GM21825 (cell line): ENCODE results near the gene SCN9A.

Experiments used
- ATAC-seq: cut with Tn5 transposase; IDR thresholded peaks from one replicate; pipeline ENCODE4 v1.9.1; 2021; ENCODE audit warnings: mild to moderate bottlenecking, moderate library complexity; ENCODE audit not compliant: unreplicated experiment

SCN9A gene

DNA sequence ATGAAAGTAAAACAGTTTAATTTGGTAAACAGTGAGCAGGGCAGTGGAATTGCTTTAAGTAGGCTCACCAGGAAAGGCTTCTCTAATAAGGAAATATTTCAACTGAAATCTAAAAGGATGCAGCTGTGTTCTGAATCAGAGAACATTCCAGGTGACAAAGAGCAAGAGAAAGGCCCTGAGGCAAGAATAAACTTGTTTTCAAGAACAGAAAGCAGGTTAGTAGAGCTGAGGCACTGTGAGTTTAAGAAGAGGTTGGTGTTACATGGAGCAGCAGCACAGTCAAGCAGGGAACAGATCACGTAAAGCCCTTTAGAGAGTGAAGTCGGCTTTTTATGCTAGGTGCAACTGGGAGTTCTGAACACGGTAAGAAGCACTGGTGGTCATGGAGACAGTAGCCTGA lies 191.0 kb downstream of the SCN9A start:
- no peak for ATAC-seq

DNA sequence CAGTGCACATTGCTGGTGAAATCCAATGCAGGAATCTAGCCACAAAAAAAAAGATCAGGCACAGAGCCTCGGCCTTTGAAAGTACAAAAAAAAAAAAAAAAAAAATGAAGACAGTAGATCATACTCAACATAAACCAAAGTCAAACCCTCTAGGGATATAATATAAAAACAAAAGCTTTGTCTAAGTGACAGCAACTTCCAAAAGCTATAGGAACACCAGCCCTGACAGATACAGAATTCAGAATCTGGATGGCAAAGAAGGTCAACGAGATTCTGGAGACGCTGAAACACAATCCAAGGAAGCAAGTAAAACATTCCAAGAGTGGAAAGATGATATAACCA lies 194.0 kb downstream of the SCN9A start:
- no peak for ATAC-seq

DNA sequence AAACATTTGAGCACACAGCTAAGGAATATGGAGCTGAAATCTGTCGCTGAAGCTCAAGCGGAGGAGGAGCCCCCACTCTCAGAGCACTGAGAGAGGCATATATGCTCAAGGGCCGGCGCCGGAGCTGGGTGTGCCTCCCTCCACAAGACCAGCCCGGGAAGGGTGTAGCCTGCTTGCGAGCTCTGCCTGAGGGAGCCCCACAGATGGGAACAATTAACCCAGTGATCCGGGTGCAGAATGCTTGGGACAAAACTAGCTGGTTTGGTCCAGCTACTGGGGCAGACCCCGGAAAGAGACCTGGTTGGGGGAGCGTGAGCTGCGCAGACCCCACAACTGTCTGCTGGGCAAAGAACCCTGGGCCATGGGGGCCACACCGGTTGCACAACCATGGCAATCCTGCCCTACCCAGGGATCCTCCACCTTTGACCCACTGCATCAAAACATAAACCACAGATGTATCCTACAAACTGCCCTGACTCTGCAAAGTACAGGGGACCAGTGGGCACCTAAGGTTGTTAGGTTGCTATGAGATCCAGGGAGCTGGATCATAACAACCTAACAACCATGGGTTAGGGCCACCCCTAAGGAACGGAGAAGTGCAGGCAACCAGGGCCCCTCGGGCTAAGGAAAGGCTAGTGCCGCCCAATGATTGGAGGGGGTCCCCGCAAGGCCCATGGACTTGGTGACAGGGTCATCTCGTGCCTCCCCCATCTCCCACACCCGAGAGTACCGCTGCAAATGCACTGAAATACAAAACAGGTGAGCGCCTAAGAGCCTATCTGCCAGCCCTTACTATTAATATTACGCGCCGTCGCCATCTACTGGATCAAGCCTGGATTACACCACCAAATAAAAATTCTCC lies 194.6 kb downstream of the SCN9A start:
- ATAC-seq: peak; percentile 88

DNA sequence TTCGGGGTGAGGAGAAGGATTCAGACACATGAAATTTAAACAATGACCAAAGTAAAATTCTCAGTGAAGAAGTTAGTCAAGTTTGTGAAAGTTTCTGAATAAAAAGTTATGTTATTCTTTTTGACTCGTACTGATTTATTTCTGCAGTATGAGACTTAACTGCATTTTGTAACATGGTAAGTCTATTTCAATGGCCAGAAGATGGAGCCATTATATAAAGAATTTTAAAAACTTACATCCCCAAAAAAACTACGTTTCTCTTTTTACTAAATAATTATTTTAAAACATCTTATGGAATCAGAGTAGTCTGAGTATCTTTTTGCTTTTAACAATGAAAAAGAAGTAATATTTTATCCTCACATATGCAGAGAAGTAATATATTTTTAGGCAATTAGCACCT lies 196.5 kb downstream of the SCN9A start:
- no peak for ATAC-seq

DNA sequence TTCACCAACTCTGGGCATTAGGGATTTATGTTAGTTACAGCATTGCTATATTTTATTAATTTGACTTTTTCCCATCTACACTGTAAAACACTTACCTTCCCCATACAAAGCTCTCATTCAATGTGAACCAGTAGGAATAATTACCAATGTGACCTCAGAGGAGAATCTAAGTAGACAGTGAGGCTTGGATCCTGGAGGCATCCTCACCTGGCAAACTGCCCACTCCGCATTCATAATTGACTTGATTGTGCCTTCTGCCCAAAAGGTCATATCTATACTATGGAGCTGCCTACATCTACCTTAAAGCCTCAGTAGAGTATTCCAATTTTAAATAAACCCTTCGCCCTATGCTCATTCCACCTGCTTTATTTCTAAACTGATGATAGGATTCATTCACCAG lies 202.5 kb downstream of the SCN9A start:
- ATAC-seq: no peak

DNA sequence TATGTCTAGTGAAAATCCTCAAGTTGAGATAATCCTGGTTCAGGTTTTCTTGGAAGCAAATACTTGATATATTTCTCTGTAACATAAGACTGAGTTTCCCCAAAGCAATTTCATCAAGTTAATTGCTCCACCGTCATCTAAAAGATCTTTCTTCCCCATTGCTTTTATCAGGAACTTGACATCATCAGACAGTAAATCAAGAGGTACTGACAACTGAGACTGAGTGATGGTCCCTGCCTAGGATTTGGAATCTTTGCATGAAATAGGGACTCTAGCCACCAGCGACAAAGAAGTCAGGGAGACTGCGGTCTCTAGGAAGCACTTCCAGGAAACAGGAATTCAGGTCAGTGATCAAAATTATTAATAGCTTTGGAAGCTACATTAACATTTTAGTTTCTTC lies 204.5 kb downstream of the SCN9A start:
- ATAC-seq: no peak

DNA sequence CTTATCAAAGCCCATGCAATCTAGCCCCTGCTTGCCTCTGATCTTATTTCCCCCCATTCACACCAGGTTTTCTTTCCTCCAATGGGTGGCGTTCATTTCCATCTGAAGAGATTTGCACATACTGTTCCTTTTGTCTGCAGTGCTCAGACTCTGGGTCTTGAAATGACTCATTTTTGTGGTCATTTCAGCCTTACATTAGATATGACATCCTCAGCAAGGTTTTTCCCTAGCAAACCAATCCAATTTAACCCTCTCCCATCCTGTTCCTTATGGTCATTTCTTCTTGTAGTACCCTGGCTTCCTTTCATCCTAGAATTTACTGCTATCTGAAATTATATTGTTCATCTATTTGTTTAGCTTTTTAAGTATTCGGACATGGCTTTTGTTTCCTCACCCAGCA lies 205.4 kb downstream of the SCN9A start:
- ATAC-seq: peak; percentile 60

DNA sequence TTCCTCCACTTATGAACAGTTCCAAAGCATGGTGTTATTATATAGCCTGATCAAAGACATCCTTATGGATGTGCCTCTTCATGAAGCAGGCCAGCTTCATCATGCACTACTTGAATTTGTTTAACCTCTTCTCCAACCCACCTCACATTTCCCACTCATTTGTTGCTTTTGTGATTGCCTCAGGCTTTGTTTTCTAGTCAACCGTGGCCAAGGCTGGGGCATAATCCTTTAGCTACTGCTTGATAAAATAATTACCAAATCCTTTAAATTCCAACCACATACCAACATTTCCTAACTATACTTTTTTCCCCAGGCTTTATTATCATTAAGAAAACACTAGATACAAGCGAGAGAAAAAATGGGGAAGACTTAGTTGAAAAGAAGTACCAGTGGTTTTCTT lies 208.3 kb downstream of the SCN9A start:
- no peak for ATAC-seq

DNA sequence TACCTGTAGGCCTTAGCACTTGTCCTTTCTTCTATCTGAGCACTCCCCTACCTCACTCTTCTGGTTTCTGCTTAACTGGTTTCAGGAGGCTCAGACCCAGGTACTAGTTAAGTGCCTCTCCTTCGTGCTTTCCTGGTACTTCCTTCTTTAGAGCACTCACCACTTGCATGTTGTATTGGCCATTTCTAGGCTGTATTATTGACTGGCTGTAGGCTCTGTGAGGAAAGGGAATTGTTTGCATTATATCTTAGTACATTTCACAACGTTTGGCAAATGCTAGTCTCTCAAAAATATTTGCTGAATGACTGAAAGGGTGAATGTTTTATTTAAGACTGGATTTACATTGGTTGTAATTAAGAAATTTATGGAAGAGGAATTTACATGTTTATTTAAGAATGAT lies 212.0 kb downstream of the SCN9A start:
- no peak for ATAC-seq

DNA sequence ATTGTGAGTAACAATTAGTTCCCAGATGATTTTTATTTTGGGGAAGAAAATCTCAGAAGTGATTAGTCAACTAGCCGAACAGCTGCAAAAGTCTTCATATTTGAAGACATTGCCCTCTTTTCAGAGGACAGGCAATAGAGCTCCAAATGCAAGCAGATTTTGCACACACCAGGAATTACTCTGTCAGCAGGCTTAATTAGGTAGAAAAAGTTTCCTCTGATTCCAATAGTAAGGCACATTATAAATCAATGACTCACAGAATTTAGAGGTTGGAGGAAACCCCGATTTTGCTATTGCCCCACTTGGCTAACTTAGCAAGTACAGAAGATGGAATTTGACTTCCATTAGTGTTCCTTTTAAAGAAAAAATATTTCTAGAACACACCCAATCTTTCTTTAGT lies 217.2 kb downstream of the SCN9A start:
- no peak for ATAC-seq

DNA sequence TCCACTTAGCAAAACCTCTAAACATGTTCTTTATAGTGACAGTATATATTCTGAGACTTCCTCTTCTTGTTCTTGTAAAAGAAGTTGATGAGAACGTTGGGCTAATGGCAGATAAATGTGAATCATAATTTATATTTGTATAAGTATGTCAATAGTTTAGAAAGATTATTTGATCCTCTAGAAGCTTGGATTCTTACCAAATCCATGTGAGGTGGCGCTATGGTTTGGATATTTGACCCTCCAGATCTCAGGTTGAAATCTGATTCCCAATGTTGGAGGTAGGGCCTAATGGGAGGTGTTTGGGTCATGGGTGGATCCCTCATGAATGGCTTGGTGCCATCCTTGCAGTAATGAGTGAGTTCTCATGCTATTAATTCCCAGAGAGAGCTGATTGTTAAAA lies 218.2 kb downstream of the SCN9A start:
- no peak for ATAC-seq

DNA sequence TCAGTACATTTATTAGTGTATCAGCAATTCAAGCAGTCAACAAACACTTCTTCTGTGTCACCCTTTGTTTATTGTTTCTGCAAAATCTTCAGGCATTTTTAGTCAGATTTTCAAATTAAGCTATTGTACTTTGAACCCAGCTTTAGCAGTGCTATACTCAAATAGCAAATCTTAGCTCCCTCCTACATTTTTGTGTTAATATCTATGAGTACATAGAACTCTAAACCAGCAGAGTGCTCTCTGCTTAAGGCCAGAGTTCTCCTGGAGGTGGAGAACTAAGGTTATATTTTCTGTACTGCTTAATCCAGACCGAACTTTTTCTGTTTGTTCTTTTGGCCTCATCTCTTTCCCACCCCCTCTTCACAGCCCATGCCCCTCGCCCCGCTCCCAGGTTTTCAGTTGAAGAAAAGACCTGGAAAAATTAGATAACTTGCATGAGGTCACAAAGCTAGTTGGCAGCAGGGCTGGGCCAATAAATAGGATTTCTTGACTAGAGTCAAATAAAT lies 218.7 kb downstream of the SCN9A start:
- no peak for ATAC-seq

DNA sequence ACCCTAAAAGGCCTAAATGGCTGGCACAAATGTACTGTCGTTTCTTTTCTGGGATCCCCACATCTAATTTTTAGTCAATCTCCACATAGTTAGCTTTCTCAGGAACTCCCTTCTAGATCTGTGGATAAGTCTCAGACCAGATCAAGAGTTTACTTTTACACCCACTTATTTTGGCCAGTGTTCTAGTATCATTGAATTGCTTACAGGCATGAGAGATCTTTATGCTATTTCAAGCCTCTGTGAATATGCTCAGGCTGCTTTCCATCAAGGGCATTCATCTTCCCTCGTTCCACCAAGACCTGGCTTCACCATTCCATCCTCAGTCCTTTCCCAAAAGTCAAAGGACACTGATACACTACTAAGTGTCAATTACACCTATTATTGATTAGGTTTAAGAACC lies 220.2 kb downstream of the SCN9A start:
- ATAC-seq: no peak

DNA sequence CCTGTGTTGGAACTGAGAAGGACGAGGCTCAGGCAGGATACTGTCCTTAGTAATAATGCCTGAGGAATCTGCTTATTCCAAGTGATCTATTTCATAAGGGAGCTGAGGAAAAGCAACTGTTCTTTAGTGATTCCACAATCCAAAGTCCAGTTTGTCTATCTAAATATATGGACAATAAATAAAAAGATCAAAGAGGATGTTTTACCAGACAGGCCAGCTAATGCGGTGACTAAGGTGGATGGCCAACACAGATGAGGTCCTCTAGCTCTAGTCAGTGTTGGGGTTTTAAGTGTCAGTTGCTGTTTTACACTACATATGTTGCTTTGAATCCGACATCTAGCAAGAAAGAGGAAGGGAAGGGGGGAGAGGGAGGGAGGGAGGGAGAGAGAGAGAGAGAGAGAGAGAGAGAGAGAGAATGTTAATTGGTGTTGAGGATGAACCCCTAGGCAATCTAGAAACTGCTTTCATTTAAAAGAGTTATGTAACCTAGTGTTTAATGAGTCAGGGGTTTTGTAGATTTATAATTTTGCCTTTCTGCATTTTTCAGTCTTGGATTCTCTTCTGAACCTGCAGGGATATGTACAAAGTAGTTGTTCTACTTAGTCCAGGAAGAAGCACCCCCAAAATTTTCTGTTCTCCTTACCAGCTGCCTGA lies 220.9 kb downstream of the SCN9A start:
- ATAC-seq: no peak

DNA sequence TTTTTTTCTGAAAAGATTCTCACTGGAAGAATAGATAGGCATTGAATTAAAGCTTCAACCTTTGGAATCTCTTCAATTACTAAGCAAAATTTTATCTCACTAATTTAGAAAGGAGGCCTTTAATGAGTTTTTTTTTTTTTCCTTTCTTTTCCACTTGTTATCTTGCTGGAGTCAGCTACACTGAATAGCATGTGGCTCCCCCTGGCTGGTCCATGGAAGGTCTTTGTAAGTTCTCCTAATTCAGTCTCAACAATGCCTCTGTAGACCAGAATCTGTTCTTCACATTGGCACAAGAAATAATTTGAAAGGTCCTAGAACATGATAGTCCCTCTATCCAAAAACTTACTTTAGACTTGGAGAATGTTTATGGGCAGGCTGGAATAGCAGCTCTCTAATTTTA lies 223.7 kb downstream of the SCN9A start:
- no peak for ATAC-seq

DNA sequence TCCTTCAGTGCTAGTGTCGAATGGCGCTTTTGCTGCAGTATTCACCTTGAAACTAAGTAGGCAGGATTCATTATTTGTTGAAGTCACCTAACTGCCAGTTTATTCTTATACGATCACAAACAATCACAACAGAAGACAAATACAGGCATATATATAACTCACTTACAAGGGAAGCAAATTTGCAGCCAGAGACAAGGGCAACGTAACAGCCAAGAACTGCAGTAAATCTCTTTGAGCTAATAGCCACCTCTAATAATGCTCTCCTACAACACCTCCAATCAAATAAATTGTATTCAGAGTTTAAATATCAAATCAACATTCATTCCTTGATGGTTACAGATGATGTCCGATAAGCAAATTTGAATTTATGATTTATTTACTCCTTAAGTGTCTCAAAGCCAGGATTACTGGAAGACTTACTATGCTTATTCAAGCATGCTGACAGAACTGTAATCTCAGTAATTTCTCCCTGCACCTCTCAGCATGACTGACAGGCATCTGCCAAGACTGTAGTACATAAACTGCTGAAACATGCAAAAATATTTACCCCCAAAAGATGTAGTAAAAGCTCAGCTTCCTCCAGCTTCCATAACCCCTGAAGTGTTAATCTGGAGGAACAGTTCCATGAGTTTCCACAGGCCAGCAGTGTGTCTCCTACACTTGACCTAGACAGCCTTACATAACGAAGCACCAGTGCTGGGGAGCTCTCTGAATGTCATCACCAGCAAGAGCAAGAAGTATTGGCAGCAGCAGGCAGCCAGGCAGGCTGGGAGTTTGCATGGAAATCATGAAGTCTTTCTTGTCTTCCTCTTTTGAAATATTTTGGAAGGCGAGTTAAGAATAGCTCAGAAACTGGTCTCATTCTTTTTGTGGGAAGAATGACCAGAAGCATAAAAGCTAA lies 227.0 kb downstream of the SCN9A start:
- no peak for ATAC-seq

DNA sequence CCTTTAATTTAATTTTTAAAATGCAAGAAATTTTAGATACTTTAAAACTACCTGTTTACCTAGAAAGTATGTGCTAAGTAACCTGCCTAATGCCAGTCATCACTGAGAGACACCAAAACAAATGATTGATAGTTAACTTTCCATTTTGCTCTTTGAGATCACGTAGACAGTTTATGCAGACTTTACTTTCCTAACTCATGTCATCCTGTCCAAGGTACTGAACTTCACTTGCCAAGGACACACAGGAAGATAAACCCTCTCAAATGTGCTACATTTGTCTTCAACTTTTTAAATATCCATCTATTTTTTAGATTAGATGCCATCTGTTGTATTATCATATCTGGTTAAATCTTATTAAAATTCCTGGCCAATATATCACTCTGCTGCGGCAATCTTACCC lies 227.9 kb downstream of the SCN9A start:
- ATAC-seq: no peak
